ENCODE results near the gene ZBTB47.

Gene ZBTB47

DNA sequence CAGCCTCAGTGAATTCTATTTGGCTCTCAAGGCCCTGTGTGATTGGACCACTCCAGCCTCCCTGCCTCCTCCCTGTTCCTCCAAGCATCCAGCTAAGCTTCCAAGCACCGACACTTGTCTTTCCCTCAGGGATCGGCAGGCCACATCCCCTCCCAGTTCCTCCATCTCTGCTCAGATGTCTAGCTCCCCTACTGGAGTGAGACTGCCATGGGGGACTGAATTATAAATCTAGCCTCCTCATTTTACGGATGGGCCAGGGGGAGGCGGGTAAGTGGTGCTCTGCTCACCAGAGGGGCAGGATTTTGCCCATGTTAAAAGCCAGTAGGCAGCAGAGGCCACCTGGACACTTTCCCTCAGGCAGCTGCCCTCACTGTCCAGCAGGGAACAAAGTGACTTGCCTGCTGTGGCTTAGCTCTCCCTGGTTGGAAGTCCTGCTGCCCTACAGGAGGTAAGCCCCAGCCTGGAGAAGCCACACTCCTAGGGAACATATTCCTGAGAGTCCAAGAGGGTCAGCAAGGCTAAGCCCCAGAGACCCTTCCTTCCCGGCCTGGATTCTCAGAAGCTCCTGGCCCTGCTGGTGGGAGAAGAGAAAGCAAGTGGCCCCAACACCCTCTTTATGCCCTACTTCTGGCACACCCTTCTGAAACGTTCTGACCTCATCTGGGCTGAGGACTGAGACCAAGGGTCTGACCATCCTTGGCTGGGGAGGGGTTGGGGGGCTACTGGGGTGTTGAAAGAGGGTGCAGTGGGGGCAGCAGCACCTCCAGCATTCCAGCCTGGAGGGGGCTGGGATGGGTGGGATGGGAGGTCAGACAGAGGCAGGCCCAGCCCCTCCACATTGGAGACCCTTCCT lies 58.2 kb downstream of the ZBTB47 start:
- no peak for TF ChIP-seq POLR2AphosphoS5 (IDR thresholded peaks at IDR 0.05; ENCODE audit: borderline replicate concordance, low read depth, low read length)
- no peak for TF ChIP-seq EZH2 (IDR thresholded peaks at IDR 0.05)
- TF ChIP-seq FOXP2 (optimal IDR thresholded peaks at IDR 0.05; ENCODE audit: control extremely low read depth, extremely low read length, insufficient read depth): no peak
- Histone ChIP-seq H3K36me3 (ENCODE audit: insufficient read depth, low read length) (no peaks in the 10 kb centered on the region), H3K9ac (ENCODE audit: insufficient read length) (no peak overlapping the region), H3K4me3 (no peak overlapping the region), H3K27ac (no peak overlapping the region), H3K9me3 (ENCODE audit: low read depth, low read length) (no peaks in the 10 kb centered on the region)
- DNase-seq (ENCODE audit: low read depth, low spot score): no peak

DNA sequence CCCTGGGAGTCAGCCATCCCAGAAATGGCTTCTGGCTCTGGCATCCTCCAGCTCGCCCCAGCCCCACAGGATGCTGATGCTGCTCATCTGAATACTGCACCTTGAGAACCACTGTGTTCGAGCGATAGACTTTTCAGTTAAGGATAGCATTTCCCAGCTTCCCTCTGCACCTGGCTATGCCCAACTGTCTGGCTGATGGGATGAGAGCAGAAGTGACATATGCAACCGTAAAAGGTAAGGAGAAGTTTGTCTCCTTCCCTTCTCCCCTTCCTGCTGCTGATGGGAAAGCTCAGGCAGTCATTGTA lies 58.8 kb downstream of the ZBTB47 start:
- no peak for TF ChIP-seq POLR2AphosphoS5 (IDR thresholded peaks at IDR 0.05; ENCODE audit: borderline replicate concordance, low read depth, low read length)
- no peak for TF ChIP-seq EZH2 (IDR thresholded peaks at IDR 0.05)
- TF ChIP-seq FOXP2 (optimal IDR thresholded peaks at IDR 0.05; ENCODE audit: control extremely low read depth, extremely low read length, insufficient read depth): no peak
- H3K36me3 ChIP-seq (ENCODE audit: insufficient read depth, low read length): no peaks in the 10 kb centered on the region
- DNase-seq (ENCODE audit: low read depth, low spot score): no peak
- no peaks in the 10 kb centered on the region for H3K9me3 ChIP-seq (ENCODE audit: low read depth, low read length)
- H3K9ac ChIP-seq (ENCODE audit: insufficient read length): no peak overlapping the region
- no peak overlapping the region for H3K27ac ChIP-seq
- no peak overlapping the region for H3K4me3 ChIP-seq

DNA sequence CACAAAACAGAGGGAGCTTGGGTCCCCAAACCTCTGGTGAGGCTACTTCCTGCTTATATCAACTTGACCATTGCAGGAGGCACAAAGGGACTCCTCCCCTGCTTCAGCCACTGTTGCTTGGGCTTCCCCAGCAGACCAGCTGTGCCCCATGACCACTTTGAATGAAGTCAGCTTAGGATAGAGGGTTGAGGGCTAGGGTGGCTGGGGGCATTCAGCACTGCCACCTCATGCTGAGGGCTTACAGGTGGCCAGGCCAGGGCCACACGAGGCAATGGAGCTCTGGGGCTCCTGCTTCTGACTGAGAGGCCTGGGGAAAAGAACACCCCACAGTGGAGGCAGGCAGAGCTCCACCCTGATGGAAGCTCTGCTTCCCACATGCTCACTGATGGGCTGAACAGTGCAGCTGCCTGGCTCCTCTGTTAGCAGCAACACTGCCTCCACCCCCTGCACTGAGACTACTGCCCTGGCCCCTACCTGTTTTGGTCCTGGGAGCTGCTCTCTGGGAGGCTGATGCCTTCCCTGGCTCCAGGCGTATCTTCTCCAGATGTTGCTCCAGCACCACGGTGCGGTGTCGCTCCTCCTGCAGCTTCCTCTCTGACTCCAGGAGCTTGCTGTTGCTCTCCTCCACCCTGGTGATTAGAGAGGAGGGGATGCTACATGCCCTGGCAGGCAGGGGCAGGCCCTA lies 59.3 kb downstream of the ZBTB47 start:
- no peak for TF ChIP-seq FOXP2 (optimal IDR thresholded peaks at IDR 0.05; ENCODE audit: control extremely low read depth, extremely low read length, insufficient read depth)
- no peak for TF ChIP-seq EZH2 (IDR thresholded peaks at IDR 0.05)
- no peak for TF ChIP-seq POLR2AphosphoS5 (IDR thresholded peaks at IDR 0.05; ENCODE audit: borderline replicate concordance, low read depth, low read length)
- H3K9ac ChIP-seq (ENCODE audit: insufficient read length): no peak overlapping the region
- H3K9me3 ChIP-seq (ENCODE audit: low read depth, low read length): no peaks in the 10 kb centered on the region
- no peak overlapping the region for H3K27ac ChIP-seq
- H3K36me3 ChIP-seq (ENCODE audit: insufficient read depth, low read length): no peaks in the 10 kb centered on the region
- no peak overlapping the region for H3K4me3 ChIP-seq
- DNase-seq (ENCODE audit: low read depth, low spot score): no peak

DNA sequence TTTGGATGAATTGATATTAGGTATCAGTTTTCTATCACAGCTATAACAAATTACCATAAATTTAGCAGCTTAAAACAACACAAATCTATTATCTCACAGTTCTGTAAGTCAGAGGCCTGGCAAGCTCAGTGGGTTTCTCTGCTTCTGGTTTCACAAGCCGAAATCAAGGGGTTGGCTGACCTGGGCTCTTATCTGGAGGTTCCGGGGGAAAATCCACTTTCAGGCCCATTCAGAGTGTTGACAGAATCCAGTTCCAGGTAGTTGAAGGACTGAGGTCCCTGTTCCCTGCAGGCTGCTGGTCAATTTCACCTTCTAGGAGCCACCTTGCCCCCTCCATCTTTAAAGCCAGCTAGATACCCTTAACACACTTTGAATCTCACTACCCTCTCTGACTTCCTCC lies 60.2 kb downstream of the ZBTB47 start:
- Histone ChIP-seq H3K27ac (no peak overlapping the region), H3K36me3 (ENCODE audit: insufficient read depth, low read length) (no peaks in the 10 kb centered on the region), H3K9me3 (ENCODE audit: low read depth, low read length) (no peaks in the 10 kb centered on the region), H3K9ac (ENCODE audit: insufficient read length) (no peak overlapping the region), H3K4me3 (no peak overlapping the region)
- DNase-seq (ENCODE audit: low read depth, low spot score): no peak
- no peak for TF ChIP-seq FOXP2 (optimal IDR thresholded peaks at IDR 0.05; ENCODE audit: control extremely low read depth, extremely low read length, insufficient read depth)
- no peak for TF ChIP-seq POLR2AphosphoS5 (IDR thresholded peaks at IDR 0.05; ENCODE audit: borderline replicate concordance, low read depth, low read length)
- TF ChIP-seq EZH2 (IDR thresholded peaks at IDR 0.05): no peak

DNA sequence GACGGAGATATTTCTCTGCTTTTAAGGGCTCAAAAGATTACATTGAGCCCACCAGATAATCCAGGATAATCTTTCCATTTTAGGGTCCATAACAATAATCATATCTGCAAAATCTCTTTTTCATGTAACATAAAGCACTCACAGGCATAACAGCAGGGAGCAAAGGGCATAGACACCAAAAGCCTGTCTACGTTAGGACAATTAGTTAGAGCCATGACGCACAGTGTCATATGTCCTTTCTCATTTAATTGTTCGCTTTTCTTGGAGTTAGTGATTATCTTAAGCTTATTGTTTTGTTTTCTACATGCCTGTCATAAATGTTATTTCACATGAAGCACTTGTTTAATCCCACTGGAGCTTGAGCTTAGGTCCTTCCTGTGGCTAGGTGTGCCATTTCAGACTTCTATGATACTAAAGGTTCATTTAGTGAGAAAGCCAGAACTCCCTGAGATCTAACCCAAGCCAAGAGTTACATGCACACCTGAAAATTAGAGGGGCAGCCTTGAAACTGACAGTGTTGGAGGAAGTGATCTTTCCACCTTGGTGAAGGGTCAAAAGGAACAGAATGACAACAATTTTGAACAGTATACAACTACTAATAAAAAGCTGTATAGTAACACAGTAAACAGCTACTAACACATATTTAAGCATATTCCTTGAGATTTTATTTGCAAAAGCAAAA lies 60.8 kb downstream of the ZBTB47 start:
- no peaks in the 10 kb centered on the region for H3K9me3 ChIP-seq (ENCODE audit: low read depth, low read length)
- TF ChIP-seq EZH2 (IDR thresholded peaks at IDR 0.05) (no peak), FOXP2 (optimal IDR thresholded peaks at IDR 0.05; ENCODE audit: control extremely low read depth, extremely low read length, insufficient read depth) (no peak), POLR2AphosphoS5 (IDR thresholded peaks at IDR 0.05; ENCODE audit: borderline replicate concordance, low read depth, low read length) (no peak)
- DNase-seq (ENCODE audit: low read depth, low spot score): no peak

More for the DNA sequence above, 60.8 kb downstream of the ZBTB47 start:
- no peak overlapping the region for H3K9ac ChIP-seq (ENCODE audit: insufficient read length)
- no peaks in the 10 kb centered on the region for H3K36me3 ChIP-seq (ENCODE audit: insufficient read depth, low read length)
- H3K27ac ChIP-seq: no peak overlapping the region
- no peak overlapping the region for H3K4me3 ChIP-seq

Measured in SK-N-MC (cell line).